ENCODE data around the gene FNBP1.

- TF ChIP-seq CTCF (conservative IDR thresholded peaks at IDR 0.05; ENCODE audit: low read depth, low read length) (no peak), EZH2phosphoT487 (IDR thresholded peaks at IDR 0.05; ENCODE audit: borderline replicate concordance, low read length) (no peak)
Observed at GRCh38 chr9:129879991-129880653, 162.9 kb downstream of the FNBP1 start.
